ENCODE results near the gene APOBEC3B.

APOBEC3B gene

GRCh38 chr22:39021552-39022250 lies 39.6 kb downstream of the APOBEC3B start:
- peak overlapping the region; percentile 58 for H3K4me3 ChIP-seq (ENCODE audit: low read length)
- no peak for DNase-seq (ENCODE audit: low read depth)
- no peak for TF ChIP-seq CTCF (conservative IDR thresholded peaks at IDR 0.05; ENCODE audit: low read length)

- no peak for TF ChIP-seq CTCF (conservative IDR thresholded peaks at IDR 0.05; ENCODE audit: low read length)
- H3K4me3 ChIP-seq (ENCODE audit: low read length) = no peak overlapping the region
- DNase-seq (ENCODE audit: low read depth) = no peak
Observed at GRCh38 chr22:39024519-39025308, 42.6 kb downstream of the APOBEC3B start.

GRCh38 chr22:39026509-39027150 lies 44.5 kb downstream of the APOBEC3B start:
- DNase-seq (ENCODE audit: low read depth) = no peak
- no peak for TF ChIP-seq CTCF (conservative IDR thresholded peaks at IDR 0.05; ENCODE audit: low read length)
- H3K4me3 ChIP-seq (ENCODE audit: low read length) = no peak overlapping the region

GRCh38 chr22:39027717-39028116 lies 45.6 kb downstream of the APOBEC3B start:
- TF ChIP-seq CTCF (conservative IDR thresholded peaks at IDR 0.05; ENCODE audit: low read length) = no peak
- no peak for DNase-seq (ENCODE audit: low read depth)
- no peak overlapping the region for H3K4me3 ChIP-seq (ENCODE audit: low read length)

GRCh38 chr22:39028281-39028680 lies 46.1 kb downstream of the APOBEC3B start:
- DNase-seq (ENCODE audit: low read depth) = no peak

GRCh38 chr22:39029227-39029626 lies 47.1 kb downstream of the APOBEC3B start:
- no peak for TF ChIP-seq CTCF (conservative IDR thresholded peaks at IDR 0.05; ENCODE audit: low read length)
- no peak for DNase-seq (ENCODE audit: low read depth)

More at GRCh38 chr22:39028281-39028680, 46.1 kb downstream of the APOBEC3B start:
- H3K4me3 ChIP-seq (ENCODE audit: low read length) = no peak overlapping the region
- TF ChIP-seq CTCF (conservative IDR thresholded peaks at IDR 0.05; ENCODE audit: low read length) = no peak

More at GRCh38 chr22:39029227-39029626, 47.1 kb downstream of the APOBEC3B start:
- no peak overlapping the region for H3K4me3 ChIP-seq (ENCODE audit: low read length)

Measured in AG10803 (cell line).